ACHN (cell line): ENCODE measurements around the gene LGR6.

Experiments
- DNase-seq: peaks from one replicate; pipeline ENCODE4 v3.0.0-alpha.2; 2015
- in situ Hi-C: cut with HindIII; loops from 2 replicates; pipeline ENCODE4 v1.10.0; 2017; ENCODE audit warnings: low sequenced_read_pairs, low pct_ligation_motif_present, low pct_unique_long_range_greater_than_20kb

The LGR6 gene

GRCh38 chr1:202210385-202210784 is 16.8 kb downstream of the LGR6 start:
- DNase-seq: no peak
- in situ Hi-C loops: loop anchor here (25.0 kb wide), 1 partner anchor 102 kb away; no protein-coding TSS in a partner anchor

- no peak for DNase-seq
- in situ Hi-C loops: loop anchor here (25.0 kb wide), 1 partner anchor 101 kb away; no protein-coding TSS in a partner anchor
Measured at GRCh38 chr1:202210969-202211368, 17.4 kb downstream of the LGR6 start.

GRCh38 chr1:202212787-202213186 is 19.2 kb downstream of the LGR6 start:
- in situ Hi-C loops: loop anchor here (25.0 kb wide), 1 partner anchor 100 kb away; no protein-coding TSS in a partner anchor
- no peak for DNase-seq

GRCh38 chr1:202213361-202214088 is 19.9 kb downstream of the LGR6 start:
- in situ Hi-C loops: loop anchor here (25.0 kb wide), 1 partner anchor 99 kb away; no protein-coding TSS in a partner anchor
- peak; percentile 70 for DNase-seq

GRCh38 chr1:202214089-202214843 is 20.7 kb downstream of the LGR6 start:
- peak; percentile 18 for DNase-seq

GRCh38 chr1:202215472-202216130 is 22.0 kb downstream of the LGR6 start:
- in situ Hi-C loops: loop anchor here (25.0 kb wide), 1 partner anchor 97 kb away; no protein-coding TSS in a partner anchor
- no peak for DNase-seq

More at GRCh38 chr1:202214089-202214843, 20.7 kb downstream of the LGR6 start:
- in situ Hi-C loops: loop anchor here (25.0 kb wide), 1 partner anchor 98 kb away; no protein-coding TSS in a partner anchor

GRCh38 chr1:202216691-202217090 is 23.1 kb downstream of the LGR6 start:
- in situ Hi-C loops: loop anchor here (25.0 kb wide), 1 partner anchor 96 kb away; no protein-coding TSS in a partner anchor
- DNase-seq: no peak

- in situ Hi-C loops: loop anchor here (25.0 kb wide), 1 partner anchor 95 kb away; no protein-coding TSS in a partner anchor
- no peak for DNase-seq
Measured at GRCh38 chr1:202217516-202217915, 23.9 kb downstream of the LGR6 start.

- DNase-seq: no peak
- in situ Hi-C loops: loop anchor here (25.0 kb wide), 1 partner anchor 94 kb away; no protein-coding TSS in a partner anchor
Measured at GRCh38 chr1:202217951-202218350, 24.4 kb downstream of the LGR6 start.

GRCh38 chr1:202220733-202221132 is 27.1 kb downstream of the LGR6 start:
- DNase-seq: no peak
- in situ Hi-C loops: loop anchor here (25.0 kb wide), 1 partner anchor 92 kb away; no protein-coding TSS in a partner anchor

- in situ Hi-C loops: loop anchor here (25.0 kb wide), 1 partner anchor 90 kb away; no protein-coding TSS in a partner anchor
- no peak for DNase-seq
Measured at GRCh38 chr1:202221911-202222909, 28.6 kb downstream of the LGR6 start.

GRCh38 chr1:202223121-202223860 is 29.7 kb downstream of the LGR6 start:
- in situ Hi-C loops: loop anchor here (25.0 kb wide), 1 partner anchor 89 kb away; no protein-coding TSS in a partner anchor

GRCh38 chr1:202224453-202224852 is 30.9 kb downstream of the LGR6 start:
- in situ Hi-C loops: loop anchor here (25.0 kb wide), 1 partner anchor 88 kb away; no protein-coding TSS in a partner anchor

More at GRCh38 chr1:202223121-202223860, 29.7 kb downstream of the LGR6 start:
- DNase-seq: no peak

GRCh38 chr1:202225131-202225530 is 31.5 kb downstream of the LGR6 start:
- DNase-seq: no peak
- in situ Hi-C loops: no loop called here

More at GRCh38 chr1:202224453-202224852, 30.9 kb downstream of the LGR6 start:
- no peak for DNase-seq

GRCh38 chr1:202227053-202227672 is 33.6 kb downstream of the LGR6 start:
- in situ Hi-C loops: no loop called here
- no peak for DNase-seq

GRCh38 chr1:202227997-202228401 is 34.4 kb downstream of the LGR6 start:
- DNase-seq: no peak
- in situ Hi-C loops: no loop called here
